Placental epithelial cell (primary cell): ENCODE data around the gene FPR3. TPM values are rescaled to one million over a fixed set of nuclear protein-coding genes. Genes with fewer than 3 reads are reported as not detected.

Experiments
- total RNA-seq: library from RNA; depleted of rRNA; stranded (reverse); fragments of >200 nt; gene quantifications from 2 replicates; pipeline ENCODE4 v1.2.3, GENCODE V29; 2012

The FPR3 gene
- not detected in 2 replicates for total RNA-seq

GRCh38 chr19:51794885-51795490, at the start of gene FPR3:
FPR3 (plus strand) TSS chr19:51795157; CDS start chr19:51823749, 28,592 bp downstream.

GRCh38 chr19:51751655-51752054, 43.3 kb upstream of the FPR3 start, which contains the start of gene FPR1:
FPR1 (minus strand) TSS chr19:51751878; CDS start chr19:51746994, 4,884 bp downstream.

GRCh38 chr19:51760697-51761356, 34.1 kb upstream of the FPR3 start, which contains the start of gene FPR2:
FPR2 (plus strand) TSS chr19:51761180; CDS start chr19:51768659, 7,479 bp downstream.

Other genes with a start within 250 kb of the FPR3 start
- gene ZNF175, start 223.9 kb upstream of the FPR3 start, total RNA-seq = 5.5 and 6.4 TPM in 2 replicates
- gene SIGLEC5, start 164.8 kb upstream of the FPR3 start, total RNA-seq = 1.2 and 2.8 TPM in 2 replicates
- gene SIGLEC14, start 148.3 kb upstream of the FPR3 start, total RNA-seq = not detected in 2 replicates
- 5.5 and 21.2 TPM in 2 replicates for gene SPACA6, start 101.8 kb upstream of the FPR3 start, total RNA-seq
- not detected in 2 replicates for gene HAS1, start 71.2 kb upstream of the FPR3 start, total RNA-seq
- 0.11 TPM in 1 of 2 replicates, not detected in the other for gene FPR1, start 43.3 kb upstream of the FPR3 start, total RNA-seq
- gene FPR2, start 34.0 kb upstream of the FPR3 start, total RNA-seq = not detected in 2 replicates
- 8.4 and 13.0 TPM in 2 replicates for gene ZNF577, start 92.8 kb downstream of the FPR3 start, total RNA-seq
- 6.4 and 7.1 TPM in 2 replicates for gene ZNF649, start 109.9 kb downstream of the FPR3 start, total RNA-seq
- gene ZNF613, start 132.3 kb downstream of the FPR3 start, total RNA-seq = 6.5 and 7.9 TPM in 2 replicates
- 10.3 and 16.5 TPM in 2 replicates for gene ZNF350, start 191.7 kb downstream of the FPR3 start, total RNA-seq
- 6.7 and 15.3 TPM in 2 replicates for gene ZNF615, start 213.1 kb downstream of the FPR3 start, total RNA-seq
- 11.3 and 13.0 TPM in 2 replicates for gene ZNF614, start 233.2 kb downstream of the FPR3 start, total RNA-seq